GM12801 (cell line): ENCODE data around the gene KRTAP5-8.

Experiments
- TF ChIP-seq, protein P1 (sequence below): IDR thresholded peaks from one replicate; pipeline ENCODE4 v1.5.1; 2011; ENCODE audit warnings: control low read depth; ENCODE audit not compliant: insufficient read length; ENCODE audit errors: extremely low read depth

Gene KRTAP5-8

GRCh38 chr11:71530602-71531001 lies 7.2 kb upstream of the KRTAP5-8 start:
- TF ChIP-seq, protein P1, sequence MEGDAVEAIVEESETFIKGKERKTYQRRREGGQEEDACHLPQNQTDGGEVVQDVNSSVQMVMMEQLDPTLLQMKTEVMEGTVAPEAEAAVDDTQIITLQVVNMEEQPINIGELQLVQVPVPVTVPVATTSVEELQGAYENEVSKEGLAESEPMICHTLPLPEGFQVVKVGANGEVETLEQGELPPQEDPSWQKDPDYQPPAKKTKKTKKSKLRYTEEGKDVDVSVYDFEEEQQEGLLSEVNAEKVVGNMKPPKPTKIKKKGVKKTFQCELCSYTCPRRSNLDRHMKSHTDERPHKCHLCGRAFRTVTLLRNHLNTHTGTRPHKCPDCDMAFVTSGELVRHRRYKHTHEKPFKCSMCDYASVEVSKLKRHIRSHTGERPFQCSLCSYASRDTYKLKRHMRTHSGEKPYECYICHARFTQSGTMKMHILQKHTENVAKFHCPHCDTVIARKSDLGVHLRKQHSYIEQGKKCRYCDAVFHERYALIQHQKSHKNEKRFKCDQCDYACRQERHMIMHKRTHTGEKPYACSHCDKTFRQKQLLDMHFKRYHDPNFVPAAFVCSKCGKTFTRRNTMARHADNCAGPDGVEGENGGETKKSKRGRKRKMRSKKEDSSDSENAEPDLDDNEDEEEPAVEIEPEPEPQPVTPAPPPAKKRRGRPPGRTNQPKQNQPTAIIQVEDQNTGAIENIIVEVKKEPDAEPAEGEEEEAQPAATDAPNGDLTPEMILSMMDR, result no peak

DNA sequence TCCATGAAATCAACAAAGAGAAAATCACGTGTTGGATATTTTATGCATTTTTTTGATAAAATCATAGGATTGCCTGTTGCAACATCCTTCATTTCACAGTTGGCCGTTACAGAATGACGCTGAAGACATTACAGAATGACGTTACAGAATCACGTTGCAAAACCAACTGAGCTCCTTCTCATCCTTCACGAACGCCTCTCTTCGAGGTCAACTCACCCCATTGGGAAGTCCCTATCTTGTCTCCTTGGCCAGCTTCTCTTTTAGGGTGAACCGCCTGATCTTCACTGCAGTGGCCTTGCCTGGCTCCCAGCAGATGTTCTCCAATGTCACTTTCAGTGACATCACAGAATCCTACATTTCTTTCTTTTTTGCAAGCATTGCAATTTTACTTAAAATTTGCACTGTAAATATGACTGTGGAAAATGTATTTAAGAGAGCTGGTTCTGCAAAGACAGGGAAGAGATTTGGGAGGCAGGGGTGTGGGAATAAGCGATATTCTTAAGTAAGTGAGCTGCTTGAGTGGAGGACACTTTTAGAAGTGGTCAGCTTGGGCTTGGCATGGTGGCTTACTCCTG lies 5.7 kb upstream of the KRTAP5-8 start:
- TF ChIP-seq, protein P1, result no peak

DNA sequence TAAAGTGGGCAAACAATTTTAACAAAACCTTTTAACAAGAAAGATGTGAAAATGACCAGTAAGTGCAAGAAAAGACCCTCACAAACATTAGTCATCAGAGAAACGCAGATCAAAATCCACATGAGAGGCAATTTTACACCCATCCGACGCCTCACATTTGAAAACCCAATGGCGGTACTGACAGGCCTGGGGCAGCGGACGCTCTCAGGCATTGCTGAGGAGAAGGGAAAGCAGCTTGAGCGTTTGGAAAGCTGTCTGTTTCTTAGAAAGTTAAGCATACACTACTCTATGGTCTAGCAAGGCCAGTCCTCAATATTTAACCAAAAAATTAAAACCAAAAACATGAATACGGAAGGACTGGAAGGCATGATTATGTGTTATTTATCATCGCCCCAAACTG lies 2.0 kb upstream of the KRTAP5-8 start:
- TF ChIP-seq, protein P1, result no peak

DNA sequence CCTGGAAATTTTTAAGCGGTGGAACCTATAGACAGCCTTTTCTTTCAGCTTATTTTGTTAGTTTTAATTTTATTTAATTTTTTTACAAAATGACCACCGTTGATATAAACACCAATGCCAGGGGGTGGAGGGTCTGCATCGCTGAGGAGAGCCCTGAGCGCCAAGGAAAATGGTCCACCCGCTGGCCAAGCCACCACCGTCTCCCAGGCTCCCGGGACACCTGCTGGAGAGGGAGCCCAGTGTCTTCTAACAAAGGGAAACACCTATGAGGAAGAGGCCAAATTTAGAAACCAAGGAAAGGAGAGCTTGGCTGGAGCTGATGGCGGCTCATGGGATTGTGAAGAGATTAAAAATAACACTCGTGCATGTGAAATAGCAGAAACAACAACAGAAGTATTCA lies 288 bp upstream of the KRTAP5-8 start:
- TF ChIP-seq, protein P1, result no peak

GRCh38 chr11:71538666-71538990 lies 803 bp downstream of the KRTAP5-8 start:
- TF ChIP-seq, protein P1, result no peak

GRCh38 chr11:71539017-71539416 lies 1.2 kb downstream of the KRTAP5-8 start:
- TF ChIP-seq, protein P1, result no peak

GRCh38 chr11:71542382-71542781 lies 4.6 kb downstream of the KRTAP5-8 start:
- TF ChIP-seq, protein P1, result no peak
